Upper lobe of left lung (tissue), 6 donors: ENCODE data around the gene PTGR1. TPM values are rescaled to one million over a fixed set of nuclear protein-coding genes. Genes with fewer than 3 reads are reported as not detected.
A peak's percentile ranks its signal among the peaks of the same experiment; 100 is the strongest.

Experiments used
- ATAC-seq, 2 donors: fragments of 200-7000 bp; cut with Tn5 transposase; one replicate each; pipeline ENCODE4 v1.9.1; 2022; ENCODE audit warnings: mild to moderate bottlenecking in 2 of 2, moderate library complexity in 2 of 2; ENCODE audit not compliant: low FRiP score in 2 of 2
- DNase-seq, 2 donors: peaks; one replicate each; pipeline ENCODE4 v3.0.0-alpha.2; 2019 to 2020
- H3K27ac ChIP-seq, 4 donors: fragments of 200-600 bp; sonication (generic); one replicate each; pipeline ENCODE4 v1.5.1; 2016 to 2019
- H3K27me3 ChIP-seq, 4 donors: fragments of 200-600 bp; sonication (generic); one replicate each; pipeline ENCODE4 v1.5.1; 2017 to 2019
- H3K36me3 ChIP-seq, 4 donors: fragments of 200-600 bp; sonication (generic); one replicate each; pipeline ENCODE4 v1.5.1; 2016 to 2019
- H3K4me1 ChIP-seq, 4 donors: fragments of 200-600 bp; sonication (generic); one replicate each; pipeline ENCODE4 v1.5.1; 2018 to 2019
- H3K4me3 ChIP-seq, 4 donors: fragments of 200-600 bp; sonication (generic); one replicate each; pipeline ENCODE4 v1.5.1; 2017 to 2019; ENCODE audit warnings: mild to moderate bottlenecking in 2 of 4, moderate library complexity in 1 of 4
- H3K9me3 ChIP-seq, 4 donors: fragments of 200-600 bp; sonication (generic); one replicate each; pipeline ENCODE4 v1.5.1; 2018 to 2019
- CTCF ChIP-seq, 6 experiments: fragments of 450-650 bp in 4 of 6; fragments of 200-600 bp in 2 of 6; sonication (generic) in 2 of 6; IDR thresholded peaks; one replicate each; pipeline ENCODE4 v1.5.1; 2016 to 2019; ENCODE audit warnings: antibody characterized with exemption in 6 of 6
- EP300 ChIP-seq, 4 donors: sonication (generic); formaldehyde crosslinking; IDR thresholded peaks; one replicate each; pipeline ENCODE4 v1.5.1; 2017; ENCODE audit warnings: antibody characterized with exemption in 4 of 4, control low read depth in 2 of 4
- POLR2A ChIP-seq, 4 donors: fragments of 450-650 bp; IDR thresholded peaks; one replicate each; pipeline ENCODE4 v1.5.1; 2016 to 2017; ENCODE audit warnings: antibody characterized with exemption in 4 of 4, mild to moderate bottlenecking in 2 of 4
- POLR2AphosphoS5 ChIP-seq, 2 donors: sonication (generic); formaldehyde crosslinking; IDR thresholded peaks; one replicate each; pipeline ENCODE4 v1.5.1; 2017; ENCODE audit warnings: antibody characterized with exemption in 2 of 2
- WGBS, 2 donors: methylation state at CpG; one replicate each; pipeline ENCODE4 v1.1.5; 2017 to 2018; 5-methylcytosine and 5-hydroxymethylcytosine counted together
- total RNA-seq, 6 donors: library from RNA; depleted of rRNA in 4 of 6; stranded (reverse); fragments of >200 nt in 4 of 6; gene quantifications; one replicate each; pipeline versions ENCODE4 v1.1.0 to v1.2.1, GENCODE V29; 2016 to 2021
- donor health status: DM: no; HTN: no; CAD: no; lungs with moderate emphysema.
- donor health status: DM: no; HTN: yes; CAD: no; lungs with severe emphysema.

The PTGR1 gene
- total RNA-seq, 6 donors from 2014 or later: 26.9 to 66.7 (median 35.9) TPM

- no peak for TF ChIP-seq EP300 (IDR thresholded peaks at IDR 0.05)
- H3K4me1 ChIP-seq: peaks cover 5 to 16% (median 7%) of the 10 kb centered on the region in 4 donors
- DNase-seq: no peak
- peak overlapping the region; percentile 61 to 81 (median 68) for H3K4me3 ChIP-seq
- no peak for ATAC-seq
- H3K27me3 ChIP-seq: no peaks in the 10 kb centered on the region
- H3K9me3 ChIP-seq: no peaks in the 10 kb centered on the region
- WGBS, 2 donors: 33 to 39% methylated on average over 7 of the region's 7 CpGs
- no peaks in the 10 kb centered on the region for H3K36me3 ChIP-seq
- no peak overlapping the region for H3K27ac ChIP-seq
These were observed 74.8 kb downstream of the PTGR1 start for GRCh38 chr9:111524731-111525055.

- no peak overlapping the region for H3K27ac ChIP-seq
- H3K9me3 ChIP-seq: peaks cover 0 to 6% (median 2%) of the 10 kb centered on the region in 4 donors
- H3K27me3 ChIP-seq: no peaks in the 10 kb centered on the region
- H3K4me1 ChIP-seq: no peaks in the 10 kb centered on the region
- DNase-seq (no peak), ATAC-seq (no peak)
- no peak for TF ChIP-seq POLR2A (IDR thresholded peaks at IDR 0.05)
- TF ChIP-seq CTCF (IDR thresholded peaks at IDR 0.05): no peak
- no peak for TF ChIP-seq EP300 (IDR thresholded peaks at IDR 0.05)
- TF ChIP-seq POLR2AphosphoS5 (IDR thresholded peaks at IDR 0.05): no peak
- H3K36me3 ChIP-seq: no peaks in the 10 kb centered on the region
- WGBS, 2 donors: 69 to 71% methylated on average over 2 of the region's 2 CpGs
- H3K4me3 ChIP-seq: no peak overlapping the region
These were observed 83.4 kb downstream of the PTGR1 start for GRCh38 chr9:111516061-111516465.

- H3K27me3 ChIP-seq: no peaks in the 10 kb centered on the region
- ATAC-seq: no peak
- no peak for TF ChIP-seq EP300 (IDR thresholded peaks at IDR 0.05)
These were observed 84.5 kb downstream of the PTGR1 start for GRCh38 chr9:111514967-111515366.

More at GRCh38 chr9:111514967-111515366, 84.5 kb downstream of the PTGR1 start:
- Histone ChIP-seq H3K27ac (no peak overlapping the region), H3K9me3 (peaks cover 0 to 6% (median 2%) of the 10 kb centered on the region in 4 donors), H3K36me3 (no peaks in the 10 kb centered on the region), H3K4me3 (no peak overlapping the region), H3K4me1 (no peaks in the 10 kb centered on the region)
- no peak for DNase-seq

Other genes with a start within 250 kb of the PTGR1 start
- 100 to 1,000 TPM in 1 of 6 donors, 10 to 100 TPM in 5; 64.4 to 158 (median 83.3) TPM for gene ECPAS, start 115.3 kb downstream of the PTGR1 start, total RNA-seq
- gene ZNF483, start 74.5 kb downstream of the PTGR1 start, total RNA-seq: 10 to 100 TPM in 1 of 6 donors, 1 to 10 TPM in 5; 4.0 to 22.0 (median 7.4) TPM
- gene DNAJC25, start 31.7 kb upstream of the PTGR1 start, total RNA-seq: 10 to 100 TPM in 2 of 6 donors, 1 to 10 TPM in 4; 4.5 to 12.2 (median 7.2) TPM
- gene GNG10, start 62.0 kb upstream of the PTGR1 start, total RNA-seq: 10 to 100 TPM; 18.8 to 62.2 (median 39.6) TPM
- 1 to 10 TPM in 1 of 6 donors, under 1 TPM in 2, not detected in 3; 0.15 to 3.1 (median 0.79) TPM for gene SHOC1, start 195.3 kb upstream of the PTGR1 start, total RNA-seq